Measurements from ENCODE around the gene KRTAP19-2. TPM values are rescaled to one million over a fixed set of nuclear protein-coding genes. Genes with fewer than 3 reads are reported as not detected.
"Not testable (repeated sequence)": the region's sequence is repeated elsewhere in the genome, so short reads cannot be mapped to it uniquely, and the experiment has no call there.

KRTAP19-2 gene
- polyA plus RNA-seq (ENCODE audit: insufficient read length in 4 of 4) = not detected

GRCh38 chr21:30487336-30487735, at the start of gene KRTAP19-2:
Gene KRTAP19-2 (minus strand): TSS chr21:30487436. CDS start chr21:30487348, 88 bp downstream.
- DNase-seq (ENCODE audit: low read depth in 4 of 4, low spot score in 3 of 4) = no peak

- DNase-seq (ENCODE audit: low read depth in 4 of 4, low spot score in 3 of 4) = no peak
Observed at GRCh38 chr21:30518876-30519275, 31.6 kb upstream of the KRTAP19-2 start.

GRCh38 chr21:30515681-30516080, 28.4 kb upstream of the KRTAP19-2 start:
- DNase-seq (ENCODE audit: low read depth in 4 of 4, low spot score in 3 of 4) = no peak

- DNase-seq (ENCODE audit: low read depth in 4 of 4, low spot score in 3 of 4) = not testable (repeated sequence)
Observed at GRCh38 chr21:30505621-30506205, 18.5 kb upstream of the KRTAP19-2 start.

GRCh38 chr21:30502041-30502440, 14.8 kb upstream of the KRTAP19-2 start, which contains the start of gene KRTAP19-5:
Gene KRTAP19-5 (minus strand): TSS chr21:30502141. CDS start chr21:30502090, 51 bp downstream.
- no peak for DNase-seq (ENCODE audit: low read depth in 4 of 4, low spot score in 3 of 4)

GRCh38 chr21:30497065-30497464, 9.8 kb upstream of the KRTAP19-2 start, which contains the start of gene KRTAP19-4:
Gene KRTAP19-4 (minus strand): TSS chr21:30497165. CDS start chr21:30497110, 55 bp downstream.
- no peak for DNase-seq (ENCODE audit: low read depth in 4 of 4, low spot score in 3 of 4)

- no peak for DNase-seq (ENCODE audit: low read depth in 4 of 4, low spot score in 3 of 4)
Observed at GRCh38 chr21:30491963-30492428, 4.8 kb upstream of the KRTAP19-2 start, which contains the start of gene KRTAP19-3. Gene KRTAP19-3 (minus strand): TSS chr21:30492013. CDS start chr21:30491957, 56 bp downstream.

GRCh38 chr21:30486180-30486579, 1.1 kb downstream of the KRTAP19-2 start:
- no peak for DNase-seq (ENCODE audit: low read depth in 4 of 4, low spot score in 3 of 4)

GRCh38 chr21:30482130-30482529, 5.1 kb downstream of the KRTAP19-2 start:
- DNase-seq (ENCODE audit: low read depth in 4 of 4, low spot score in 3 of 4) = no peak

- no peak for DNase-seq (ENCODE audit: low read depth in 4 of 4, low spot score in 3 of 4)
Observed at GRCh38 chr21:30480145-30480544, 7.1 kb downstream of the KRTAP19-2 start, which contains the start of gene KRTAP19-1. Gene KRTAP19-1 (minus strand): TSS chr21:30480367. CDS start chr21:30480317, 50 bp downstream.

- no peak for DNase-seq (ENCODE audit: low read depth in 4 of 4, low spot score in 3 of 4)
Observed at GRCh38 chr21:30479259-30479658, 8.0 kb downstream of the KRTAP19-2 start.

- DNase-seq (ENCODE audit: low read depth in 4 of 4, low spot score in 3 of 4) = no peak
Observed at GRCh38 chr21:30478004-30478403, 9.2 kb downstream of the KRTAP19-2 start.

- peak in 3 of 4 donors; percentile 16 to 29 (median 20) for DNase-seq (ENCODE audit: low read depth in 4 of 4, low spot score in 3 of 4)
Observed at GRCh38 chr21:30468900-30469714, 18.1 kb downstream of the KRTAP19-2 start.

- DNase-seq (ENCODE audit: low read depth in 4 of 4, low spot score in 3 of 4) = no peak
Observed at GRCh38 chr21:30463713-30464112, 23.5 kb downstream of the KRTAP19-2 start.

- DNase-seq (ENCODE audit: low read depth in 4 of 4, low spot score in 3 of 4) = no peak
Observed at GRCh38 chr21:30448514-30448913, 38.7 kb downstream of the KRTAP19-2 start.

- DNase-seq (ENCODE audit: low read depth in 4 of 4, low spot score in 3 of 4) = peak in 1 of 4 donors; percentile 22
Observed at GRCh38 chr21:30447056-30447455, 40.2 kb downstream of the KRTAP19-2 start.

GRCh38 chr21:30444204-30444603, 43.0 kb downstream of the KRTAP19-2 start:
- DNase-seq (ENCODE audit: low read depth in 4 of 4, low spot score in 3 of 4) = no peak

GRCh38 chr21:30443226-30443625, 44.0 kb downstream of the KRTAP19-2 start:
- no peak for DNase-seq (ENCODE audit: low read depth in 4 of 4, low spot score in 3 of 4)

GRCh38 chr21:30439975-30440374, 47.3 kb downstream of the KRTAP19-2 start, which contains the start of gene KRTAP15-1:
Gene KRTAP15-1 (plus strand): TSS chr21:30440275. CDS start chr21:30440328, 53 bp downstream.
- DNase-seq (ENCODE audit: low read depth in 4 of 4, low spot score in 3 of 4) = no peak
